ENCODE measurements around the gene HTT. TPM values are rescaled to one million over a fixed set of nuclear protein-coding genes. Genes with fewer than 3 reads are reported as not detected.

Gene HTT
- total RNA-seq, 6 donors from 2014 or later, result 55.4 to 170 (median 81.5) TPM

- peaks cover 0 to under 1% (median 0%) of the 10 kb centered on the region in 4 donors for H3K36me3 ChIP-seq
- no peaks in the 10 kb centered on the region for H3K27me3 ChIP-seq
- no peaks in the 10 kb centered on the region for H3K9me3 ChIP-seq
- peak overlapping the region in 3 of 4 donors; percentile 25 to 44 (median 33) for H3K4me3 ChIP-seq
- DNase-seq (peak; percentile 83 to 89), ATAC-seq (ENCODE audit: low FRiP score in 2 of 2) (peak; percentile 43 to 89)
- TF ChIP-seq POLR2A (IDR thresholded peaks at IDR 0.05) (peak in 2 of 4 donors; percentile 10 to 57), POLR2AphosphoS5 (IDR thresholded peaks at IDR 0.05) (no peak)
- WGBS, 2 donors, result 60 to 61% methylated on average over 10 to 13 of the region's 14 CpGs
- no peaks in the 10 kb centered on the region for H3K4me1 ChIP-seq
- H3K27ac ChIP-seq, result peak overlapping the region; percentile 53 to 77 (median 74)
Observed at GRCh38 chr4:3250438-3250955, 176.0 kb downstream of the HTT start.

GRCh38 chr4:3250956-3251690, 176.6 kb downstream of the HTT start:
- peak in 2 of 4 donors; percentile 4 to 38 for TF ChIP-seq POLR2A (IDR thresholded peaks at IDR 0.05)
- TF ChIP-seq POLR2AphosphoS5 (IDR thresholded peaks at IDR 0.05), result no peak
- ATAC-seq (ENCODE audit: low FRiP score in 2 of 2), result peak; percentile 33 to 79
- peak; percentile 82 to 85 for DNase-seq
- Histone ChIP-seq H3K27me3 (no peaks in the 10 kb centered on the region), H3K27ac (peak overlapping the region; percentile 53 to 77 (median 74)), H3K4me1 (no peaks in the 10 kb centered on the region), H3K9me3 (no peaks in the 10 kb centered on the region), H3K36me3 (peaks cover 0 to 6% (median 3%) of the 10 kb centered on the region in 4 donors), H3K4me3 (peak overlapping the region in 3 of 4 donors; percentile 25 to 44 (median 33))
- WGBS, 2 donors, result 77 to 83% methylated on average over 6 to 18 of the region's 19 CpGs

DNA sequence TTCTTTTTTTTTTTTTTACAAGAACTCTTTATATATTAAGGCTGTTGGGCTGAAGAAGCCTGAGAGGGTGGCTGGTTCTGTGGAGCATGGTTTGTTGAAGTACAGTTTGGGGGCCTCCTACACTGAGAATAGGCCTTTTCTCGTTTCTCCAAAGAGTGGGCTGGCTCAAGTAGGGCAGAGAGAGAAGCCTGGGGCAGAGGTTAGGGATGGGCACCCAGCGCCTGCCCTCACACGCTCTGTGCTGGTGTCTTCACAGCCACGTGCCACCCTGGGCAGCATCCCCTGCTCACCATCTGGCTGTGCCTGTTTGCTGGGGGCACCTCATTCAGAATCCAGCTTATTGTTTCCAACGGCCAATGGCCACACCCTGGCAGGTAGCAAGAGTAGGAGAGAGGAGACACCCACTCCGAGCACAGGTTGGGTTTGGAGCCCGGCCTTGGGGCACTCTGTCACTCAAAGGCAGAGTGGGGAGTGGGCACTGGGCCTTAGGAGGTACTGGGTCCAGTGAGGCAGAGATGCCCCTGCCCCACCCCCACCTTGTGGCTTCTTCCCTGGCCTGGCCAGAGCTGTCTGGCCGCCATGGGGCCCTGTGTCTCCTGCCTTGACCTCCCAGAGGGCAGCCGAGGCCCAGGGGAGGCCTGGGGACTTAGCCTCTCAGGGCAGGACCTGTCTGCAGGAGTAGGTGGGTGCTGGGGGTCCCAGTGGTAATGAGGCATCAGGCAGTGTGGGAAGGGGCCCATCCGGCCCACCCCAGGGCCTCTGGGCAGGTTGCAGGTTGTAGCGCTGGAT, 177.4 kb downstream of the HTT start:
- no peaks in the 10 kb centered on the region for H3K9me3 ChIP-seq
- ATAC-seq (ENCODE audit: low FRiP score in 2 of 2) (no peak), DNase-seq (peak in 1 of 2 donors; percentile 47)
- peaks cover 0 to 9% (median 3%) of the 10 kb centered on the region in 4 donors for H3K36me3 ChIP-seq
- H3K4me1 ChIP-seq, result no peaks in the 10 kb centered on the region
- WGBS, 2 donors, result 94 to 95% methylated on average over 6 to 10 of the region's 11 CpGs
- no peak for TF ChIP-seq EP300 (IDR thresholded peaks at IDR 0.05)
- TF ChIP-seq POLR2A (IDR thresholded peaks at IDR 0.05), result no peak
- TF ChIP-seq POLR2AphosphoS5 (IDR thresholded peaks at IDR 0.05), result no peak
- TF ChIP-seq, protein P1, sequence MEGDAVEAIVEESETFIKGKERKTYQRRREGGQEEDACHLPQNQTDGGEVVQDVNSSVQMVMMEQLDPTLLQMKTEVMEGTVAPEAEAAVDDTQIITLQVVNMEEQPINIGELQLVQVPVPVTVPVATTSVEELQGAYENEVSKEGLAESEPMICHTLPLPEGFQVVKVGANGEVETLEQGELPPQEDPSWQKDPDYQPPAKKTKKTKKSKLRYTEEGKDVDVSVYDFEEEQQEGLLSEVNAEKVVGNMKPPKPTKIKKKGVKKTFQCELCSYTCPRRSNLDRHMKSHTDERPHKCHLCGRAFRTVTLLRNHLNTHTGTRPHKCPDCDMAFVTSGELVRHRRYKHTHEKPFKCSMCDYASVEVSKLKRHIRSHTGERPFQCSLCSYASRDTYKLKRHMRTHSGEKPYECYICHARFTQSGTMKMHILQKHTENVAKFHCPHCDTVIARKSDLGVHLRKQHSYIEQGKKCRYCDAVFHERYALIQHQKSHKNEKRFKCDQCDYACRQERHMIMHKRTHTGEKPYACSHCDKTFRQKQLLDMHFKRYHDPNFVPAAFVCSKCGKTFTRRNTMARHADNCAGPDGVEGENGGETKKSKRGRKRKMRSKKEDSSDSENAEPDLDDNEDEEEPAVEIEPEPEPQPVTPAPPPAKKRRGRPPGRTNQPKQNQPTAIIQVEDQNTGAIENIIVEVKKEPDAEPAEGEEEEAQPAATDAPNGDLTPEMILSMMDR (IDR thresholded peaks at IDR 0.05), result no peak
- H3K27ac ChIP-seq, result no peak overlapping the region
- H3K27me3 ChIP-seq, result no peaks in the 10 kb centered on the region
- no peak overlapping the region for H3K4me3 ChIP-seq

DNA sequence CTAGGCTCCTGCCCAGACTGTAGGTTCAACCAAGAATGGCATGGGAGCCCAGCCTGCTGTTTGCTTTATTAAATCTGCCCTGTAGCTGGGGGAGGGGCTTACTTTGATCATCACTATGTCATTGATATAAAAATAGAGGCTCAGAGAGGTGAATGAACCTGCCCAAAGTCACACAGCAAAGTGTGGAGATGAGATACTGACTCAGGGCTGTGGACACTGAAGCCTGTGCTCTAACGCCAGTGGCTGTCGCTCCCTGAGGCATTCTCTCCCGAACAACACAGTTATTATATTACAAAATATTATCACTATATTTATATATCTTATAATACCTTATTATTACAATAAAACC, 178.0 kb downstream of the HTT start:
- no peaks in the 10 kb centered on the region for H3K27me3 ChIP-seq
- no peaks in the 10 kb centered on the region for H3K4me1 ChIP-seq
- WGBS, 2 donors, result 97% methylated on average over 3 of the region's 3 CpGs
- H3K27ac ChIP-seq, result no peak overlapping the region
- no peak overlapping the region for H3K4me3 ChIP-seq
- no peak for TF ChIP-seq EP300 (IDR thresholded peaks at IDR 0.05)
- no peak for TF ChIP-seq POLR2AphosphoS5 (IDR thresholded peaks at IDR 0.05)
- no peak for TF ChIP-seq POLR2A (IDR thresholded peaks at IDR 0.05)
- TF ChIP-seq, protein P1 (IDR thresholded peaks at IDR 0.05), result no peak
- no peaks in the 10 kb centered on the region for H3K9me3 ChIP-seq
- DNase-seq (no peak), ATAC-seq (ENCODE audit: low FRiP score in 2 of 2) (no peak)
- H3K36me3 ChIP-seq, result peaks cover 0 to 9% (median 3%) of the 10 kb centered on the region in 4 donors

GRCh38 chr4:3252831-3253641, 178.6 kb downstream of the HTT start:
- peak; percentile 15 to 76 for DNase-seq
- peaks cover 0 to 9% (median 3%) of the 10 kb centered on the region in 4 donors for H3K36me3 ChIP-seq
- WGBS, 2 donors, result 85 to 90% methylated on average over 29 to 38 of the region's 38 CpGs
- no peaks in the 10 kb centered on the region for H3K27me3 ChIP-seq
- H3K9me3 ChIP-seq, result no peaks in the 10 kb centered on the region
- no peak overlapping the region for H3K4me3 ChIP-seq
- ATAC-seq (ENCODE audit: low FRiP score in 2 of 2), result no peak
- H3K27ac ChIP-seq, result no peak overlapping the region
- TF ChIP-seq EP300 (IDR thresholded peaks at IDR 0.05) (no peak), POLR2A (IDR thresholded peaks at IDR 0.05) (no peak), POLR2AphosphoS5 (IDR thresholded peaks at IDR 0.05) (no peak)
- TF ChIP-seq, protein P1 (IDR thresholded peaks at IDR 0.05), result no peak
- H3K4me1 ChIP-seq, result no peaks in the 10 kb centered on the region

Data from upper lobe of left lung (tissue), 6 donors.